T-cell (primary cell): Measurements from ENCODE around the gene DDA1. TPM values are rescaled to one million over a fixed set of nuclear protein-coding genes. Genes with fewer than 3 reads are reported as not detected.

Source experiments
- ATAC-seq, 4 experiments: fragments of 200-7000 bp in 3 of 4; fragments of 150-1000 bp in 1 of 4; cut with Tn5 transposase; replicated peaks in 1 of 4; 1 replicate in 3 of 4; 2 replicates in 1 of 4; pipeline ENCODE4 v1.10.0; 2021; ENCODE audit warnings: moderate library complexity in 3 of 4, mild to moderate bottlenecking in 2 of 4, moderate number of reproducible peaks in 1 of 4
- CTCF ChIA-PET, 2 donors: fragments of 300-600 bp; sonication (Branson Sonifier 250); formaldehyde crosslinking; loops; one replicate each; lab custom pipeline; 2022; ENCODE audit warnings: antibody characterized with exemption in 2 of 2; lab: Charles Lee
- POLR2A ChIA-PET, 2 donors: fragments of 300-600 bp; sonication (Branson Sonifier 250); formaldehyde crosslinking; loops; one replicate each; lab custom pipeline; 2022; ENCODE audit warnings: antibody characterized with exemption in 2 of 2; lab: Charles Lee
- DNase-seq, 35 experiments: peaks; one replicate each; pipeline versions ENCODE4 v3.0.0 to v3.0.0-alpha.2; 2013 to 2023
- H3K27ac ChIP-seq: one replicate; pipeline ENCODE4 v1.5.1; 2013; ENCODE audit warnings: low read length
- H3K27me3 ChIP-seq, 2 experiments: replicated peaks in 1 of 2; 1 replicate in 1 of 2; 2 replicates in 1 of 2; pipeline versions ENCODE4 v1.6.1 to v1.7.0; 2013; ENCODE audit warnings: low read length in 1 of 2, mixed read lengths in 1 of 2; ENCODE audit not compliant: control insufficient read depth in 2 of 2, insufficient read depth in 2 of 2; ENCODE audit errors: extremely low read depth in 1 of 2
- H3K36me3 ChIP-seq, 2 donors: 1 replicate in 1 of 2; 2 replicates in 1 of 2; pipeline versions ENCODE4 v1.6.1 to v1.7.0; 2013; ENCODE audit warnings: low read length in 1 of 2; ENCODE audit not compliant: control insufficient read depth in 2 of 2, insufficient read depth in 1 of 2; ENCODE audit errors: extremely low read depth in 1 of 2
- H3K4me1 ChIP-seq, 2 experiments: 1 replicate in 1 of 2; 2 replicates in 1 of 2; pipeline versions ENCODE4 v1.6.1 to v1.7.0; 2013; ENCODE audit warnings: low read length in 2 of 2, mixed read lengths in 1 of 2; ENCODE audit not compliant: insufficient read depth in 2 of 2, control insufficient read depth in 1 of 2; ENCODE audit errors: extremely low read depth in 1 of 2
- H3K4me3 ChIP-seq, 2 donors: 1 replicate in 1 of 2; 2 replicates in 1 of 2; pipeline versions ENCODE4 v1.5.1 to v1.7.0; 2013; ENCODE audit warnings: mild to moderate bottlenecking in 2 of 2, low read length in 1 of 2, moderate library complexity in 1 of 2; ENCODE audit not compliant: control insufficient read depth in 1 of 2; ENCODE audit errors: extremely low read depth in 1 of 2
- H3K9me3 ChIP-seq: 2 replicates; pipeline ENCODE4 v1.7.0; 2013
- H3K27ac Mint-ChIP-seq, 2 donors: one replicate each; pipeline ENCODE4 v1.8.0; 2020 to 2021; ENCODE audit warnings: mild to moderate bottlenecking in 2 of 2, mixed read lengths in 2 of 2
- H3K27me3 Mint-ChIP-seq, 2 donors: one replicate each; pipeline ENCODE4 v1.8.0; 2021 to 2022; ENCODE audit warnings: mixed read lengths in 2 of 2
- H3K36me3 Mint-ChIP-seq: one replicate; pipeline ENCODE4 v1.8.0; 2021; ENCODE audit warnings: mixed read lengths
- H3K4me1 Mint-ChIP-seq, 3 donors: one replicate each; pipeline ENCODE4 v1.8.0; 2020 to 2022; ENCODE audit warnings: mixed read lengths in 3 of 3, mild to moderate bottlenecking in 1 of 3
- H3K4me3 Mint-ChIP-seq, 3 donors: one replicate each; pipeline ENCODE4 v1.8.0; 2020 to 2022; ENCODE audit warnings: mild to moderate bottlenecking in 3 of 3, mixed read lengths in 3 of 3, moderate library complexity in 3 of 3
- H3K9me3 Mint-ChIP-seq, 3 donors: one replicate each; pipeline ENCODE4 v1.8.0; 2020 to 2022; ENCODE audit warnings: mixed read lengths in 3 of 3
- WGBS: methylation state at CpG from one replicate; pipeline ENCODE4 v1.1.5; 2013; ENCODE audit warnings: missing lambda C conversion rate; ENCODE audit not compliant: insufficient coverage; 5-methylcytosine and 5-hydroxymethylcytosine counted together
- total RNA-seq, 35 experiments: library from RNA in 6 of 35; stranded (reverse) in 6 of 35; fragments of 120-200 nt in 1 of 35; gene quantifications; one replicate each; pipeline versions ENCODE4 v1.2.1 to v1.2.4 and lab custom pipeline; 2013 to 2026

Gene DDA1
- total RNA-seq, 5 donors from 2014 or later (not counting 1 experiment from before 2014, with no cell fraction given) = 37.3 to 51.7 (median 42.0) TPM

DNA sequence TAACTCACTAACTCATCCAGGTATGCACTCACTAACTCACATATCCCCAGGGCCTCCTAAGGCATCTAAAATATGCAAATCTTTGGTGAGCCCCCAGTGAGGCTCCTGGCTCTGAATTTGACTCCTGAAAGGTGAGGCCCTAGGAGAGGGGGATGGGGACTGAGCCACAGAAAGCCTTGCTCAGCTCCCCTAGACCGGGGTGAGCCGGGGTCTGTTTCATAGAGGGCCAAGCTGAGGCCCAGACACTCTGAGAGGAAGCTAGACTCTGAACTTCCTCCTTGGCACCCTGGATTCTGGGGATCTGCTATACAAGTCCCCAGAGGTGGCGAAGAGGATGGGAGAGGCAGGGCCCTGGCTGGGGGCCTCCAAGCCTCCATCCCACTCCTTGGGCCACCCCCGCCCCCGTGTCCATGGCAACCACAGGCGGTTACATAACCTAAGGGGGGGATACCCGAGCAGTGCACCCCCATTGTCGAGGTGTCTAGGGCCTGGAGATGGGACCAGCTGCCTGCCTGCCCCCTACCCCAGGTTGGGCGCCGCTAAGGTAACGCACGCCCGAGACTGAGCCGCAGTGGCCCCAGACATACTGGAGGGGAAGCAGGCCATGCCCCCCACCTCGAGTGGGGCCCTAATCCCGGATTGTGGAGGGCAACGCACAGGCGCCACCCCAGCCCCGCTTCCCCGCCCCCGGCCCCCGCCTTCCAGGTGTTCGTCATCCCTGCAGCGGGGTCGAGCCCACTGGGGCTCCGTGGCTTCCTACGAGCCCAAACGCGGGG lies 6.8 kb upstream of the DDA1 start:
- ATAC-seq (peak; percentile 3 to 9 (median 6)), DNase-seq (peak in 11 of 35 experiments; percentile 17 to 44 (median 28))
- H3K4me3 Mint-ChIP-seq = peak overlapping the region; percentile 70 to 80 (median 74)
- Histone ChIP-seq H3K27ac (peak overlapping the region; percentile 53), H3K9me3 (no peaks in the 10 kb centered on the region), H3K4me1 (peaks cover 2 to 49% of the 10 kb centered on the region in 2 experiments), H3K36me3 (no peaks in the 10 kb centered on the region), H3K27me3 (no peaks in the 10 kb centered on the region), H3K4me3 (peak overlapping the region; percentile 62 to 72)
- no peaks in the 10 kb centered on the region for H3K9me3 Mint-ChIP-seq
- H3K36me3 Mint-ChIP-seq = peaks cover 5% of the 10 kb centered on the region
- 23% methylated on average over 23 of the region's 29 CpGs for WGBS
- peak overlapping the region; percentile 19 to 68 for H3K27ac Mint-ChIP-seq
- POLR2A ChIA-PET = no interaction called here
- peaks cover 23 to 40% (median 30%) of the 10 kb centered on the region in 3 donors for H3K4me1 Mint-ChIP-seq
- CTCF ChIA-PET = interaction anchor here in 1 of 2 donors (0.5 to 1.3 kb wide), 3 partner anchors 30 to 1239 kb away, joined by 3 read pairs; no protein-coding TSS in a partner anchor
- no peaks in the 10 kb centered on the region for H3K27me3 Mint-ChIP-seq

DNA sequence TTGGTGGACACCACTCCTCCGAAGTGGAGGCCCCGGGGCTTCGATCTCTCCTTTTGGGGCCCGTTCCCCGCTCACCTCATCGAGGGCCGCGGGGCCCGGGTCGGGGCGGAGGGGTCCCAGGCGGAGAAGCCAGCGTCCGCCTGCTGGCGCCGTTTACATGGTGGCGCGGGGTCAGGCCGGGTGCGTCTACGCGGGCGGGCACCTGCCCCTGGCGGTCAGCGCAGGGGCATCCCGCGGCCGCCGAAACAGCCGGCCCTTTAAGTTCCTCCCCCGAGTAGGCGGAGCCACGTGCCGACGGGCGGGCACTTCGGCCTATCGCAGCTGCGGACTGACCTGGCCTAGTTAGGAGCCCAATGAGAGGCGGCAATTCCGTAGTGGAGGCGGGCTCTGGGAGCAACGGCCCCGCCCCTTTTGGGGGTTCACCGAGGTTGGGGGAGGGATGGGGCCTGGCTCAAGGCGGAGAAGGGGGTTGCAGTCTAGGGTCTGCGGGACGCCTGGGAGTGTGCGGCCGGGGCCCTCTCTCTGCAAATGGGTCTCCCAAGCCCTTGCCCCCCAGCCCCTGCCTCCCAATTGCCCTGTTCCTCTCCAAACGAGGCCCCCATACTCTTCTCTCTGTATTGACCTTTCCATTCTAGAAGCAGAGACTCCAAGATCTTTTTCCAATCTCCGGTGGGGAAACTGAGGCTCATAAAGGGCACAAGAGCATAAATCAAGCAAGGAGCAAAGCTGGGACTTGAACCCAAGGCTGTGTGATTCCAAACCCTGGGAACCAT lies 6.0 kb upstream of the DDA1 start, which contains the start of gene ABHD8:
TSS of gene ABHD8 (minus strand) at position 259 of the 773 bp plus-strand sequence. CDS start 1,809 bp downstream, outside the sequence.
- H3K4me3 Mint-ChIP-seq = peak within 1 kb of the TSS; percentile 70 to 89 (median 80)
- ATAC-seq (peak; percentile 75 to 78 (median 78)), DNase-seq (peak; percentile 82 to 95 (median 90))
- H3K36me3 Mint-ChIP-seq = peaks cover 1% of the 10 kb centered on the region
- WGBS = 2% methylated on average over 44 of the region's 52 CpGs
- H3K4me1 Mint-ChIP-seq = peaks cover 30 to 45% (median 36%) of the 10 kb centered on the region in 3 donors
- ChIA-PET CTCF (interaction anchor here in 1 of 2 donors (0.5 to 1.3 kb wide), 4 partner anchors 30 to 1240 kb away, joined by 3 read pairs; no protein-coding TSS in a partner anchor), POLR2A (interaction anchor here in 1 of 2 donors (1.0 kb wide), 1 partner anchor 10 kb away, joined by 4 read pairs; no protein-coding TSS in a partner anchor)
- H3K27me3 ChIP-seq = no peaks in the 10 kb centered on the region
- H3K9me3 ChIP-seq = no peaks in the 10 kb centered on the region
- H3K4me3 ChIP-seq = peak within 1 kb of the TSS; percentile 62 to 72
- H3K9me3 Mint-ChIP-seq = no peaks in the 10 kb centered on the region
- peak within 1 kb of the TSS; percentile 56 for H3K27ac ChIP-seq
- peak within 1 kb of the TSS; percentile 69 to 71 for H3K27ac Mint-ChIP-seq
- no peaks in the 10 kb centered on the region for H3K27me3 Mint-ChIP-seq
- H3K36me3 ChIP-seq = no peaks in the 10 kb centered on the region
- peaks cover 2 to 49% of the 10 kb centered on the region in 2 experiments for H3K4me1 ChIP-seq

DNA sequence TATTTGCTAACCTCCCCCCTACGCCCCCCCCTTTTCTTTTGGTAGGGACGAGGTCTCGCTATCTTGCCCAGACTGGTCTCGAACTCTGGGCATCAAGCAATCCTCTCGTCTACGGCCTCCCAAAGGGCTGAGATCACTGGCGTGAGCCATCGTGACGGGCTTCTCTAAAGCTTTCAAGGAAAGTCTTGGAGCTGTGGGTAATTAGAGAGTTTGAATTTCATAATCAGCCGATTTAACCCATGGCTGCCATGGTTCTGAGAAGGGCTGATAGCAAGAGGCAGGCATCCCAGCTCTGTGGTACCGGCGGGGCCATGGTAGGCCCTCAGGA lies 5.5 kb upstream of the DDA1 start:
- no peaks in the 10 kb centered on the region for H3K36me3 Mint-ChIP-seq
- no peaks in the 10 kb centered on the region for H3K36me3 ChIP-seq

DNA sequence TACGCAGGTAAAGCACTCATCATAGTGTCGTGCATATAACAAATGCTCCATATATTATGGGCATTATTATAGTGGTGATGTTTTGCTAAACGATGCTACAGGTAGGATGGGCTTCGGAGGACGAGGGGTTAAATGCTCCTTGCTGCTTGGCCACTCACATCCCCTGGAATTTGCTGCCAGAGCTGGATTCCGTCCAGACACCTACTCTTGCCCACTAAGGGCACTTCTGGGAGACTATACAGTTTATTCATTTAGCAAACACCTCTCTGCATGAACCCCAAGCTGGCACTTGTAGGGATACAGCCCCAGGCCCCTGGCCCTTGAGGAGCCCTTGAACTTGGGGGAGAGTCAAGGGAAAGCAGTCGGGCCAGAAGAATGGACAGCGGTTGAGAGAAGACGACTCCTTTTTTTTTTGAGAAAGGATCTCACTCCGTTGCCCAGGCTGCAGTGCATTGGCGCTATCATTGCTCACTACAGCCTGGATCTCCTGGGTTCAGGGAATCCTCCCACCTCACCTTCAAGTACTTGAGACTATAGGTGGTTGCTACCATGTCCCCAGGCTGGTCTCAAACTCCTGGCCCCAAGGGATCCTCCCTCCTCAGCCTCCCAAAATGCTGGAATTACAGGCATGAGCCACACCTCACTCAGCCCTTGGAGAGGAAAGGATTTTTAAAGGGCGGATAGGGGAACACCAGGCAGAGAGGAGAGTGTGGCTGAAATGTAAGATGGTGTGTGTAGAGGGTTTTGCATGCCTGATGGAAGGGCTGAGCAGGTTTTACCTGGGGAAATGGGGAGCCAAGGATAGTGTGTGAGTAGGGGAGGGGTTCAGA lies 4.8 kb upstream of the DDA1 start:
- Histone ChIP-seq H3K9me3 (no peaks in the 10 kb centered on the region), H3K36me3 (no peaks in the 10 kb centered on the region), H3K4me3 (peak overlapping the region in 1 of 2 donors; percentile 67), H3K27me3 (no peaks in the 10 kb centered on the region), H3K27ac (peak overlapping the region; percentile 59), H3K4me1 (peaks cover 2 to 57% of the 10 kb centered on the region in 2 experiments)
- DNase-seq (no peak), ATAC-seq (no peak)
- ChIA-PET POLR2A (interaction anchor here (0.6 to 1.1 kb wide), 2 partner anchors 25 to 38 kb away, joined by 6 to 10 read pairs; partner anchors contain the start of gene BABAM1 (in 1 of the 2)), CTCF (interaction anchor here (0.5 to 1.1 kb wide), 10 partner anchors 7 to 888 kb away, joined by 3 to 10 read pairs (median 4); partner anchors contain the start of genes ANO8 (in 1 of the 2) and MPV17L2 (in 1 of the 2))
- Mint-ChIP-seq H3K27ac (peak overlapping the region; percentile 89 to 94), H3K4me1 (peaks cover 37 to 51% (median 42%) of the 10 kb centered on the region in 3 donors), H3K4me3 (peak overlapping the region; percentile 80 to 89 (median 85)), H3K36me3 (no peaks in the 10 kb centered on the region), H3K9me3 (no peaks in the 10 kb centered on the region), H3K27me3 (no peaks in the 10 kb centered on the region)
- WGBS = 100% methylated on average over 3 of the region's 12 CpGs

More for the DNA sequence above, 5.5 kb upstream of the DDA1 start:
- no peaks in the 10 kb centered on the region for H3K27me3 ChIP-seq
- ChIA-PET POLR2A (interaction anchor here in 1 of 2 donors (1.0 kb wide), 1 partner anchor 9 kb away, joined by 4 read pairs; no protein-coding TSS in a partner anchor), CTCF (interaction anchor here in 1 of 2 donors (0.5 kb wide), 1 partner anchor 234 kb away, joined by 3 read pairs; no protein-coding TSS in a partner anchor)
- H3K4me1 ChIP-seq = peaks cover 2 to 54% of the 10 kb centered on the region in 2 experiments
- DNase-seq (no peak), ATAC-seq (no peak)
- peak overlapping the region; percentile 56 for H3K27ac ChIP-seq
- Mint-ChIP-seq H3K9me3 (no peaks in the 10 kb centered on the region), H3K27me3 (no peaks in the 10 kb centered on the region), H3K4me3 (peak overlapping the region; percentile 70 to 80 (median 74)), H3K27ac (peak overlapping the region; percentile 69 to 71), H3K4me1 (peaks cover 31 to 45% (median 37%) of the 10 kb centered on the region in 3 donors)
- no peak overlapping the region for H3K4me3 ChIP-seq
- no peaks in the 10 kb centered on the region for H3K9me3 ChIP-seq
- 100% methylated on average over 3 of the region's 12 CpGs for WGBS

DNA sequence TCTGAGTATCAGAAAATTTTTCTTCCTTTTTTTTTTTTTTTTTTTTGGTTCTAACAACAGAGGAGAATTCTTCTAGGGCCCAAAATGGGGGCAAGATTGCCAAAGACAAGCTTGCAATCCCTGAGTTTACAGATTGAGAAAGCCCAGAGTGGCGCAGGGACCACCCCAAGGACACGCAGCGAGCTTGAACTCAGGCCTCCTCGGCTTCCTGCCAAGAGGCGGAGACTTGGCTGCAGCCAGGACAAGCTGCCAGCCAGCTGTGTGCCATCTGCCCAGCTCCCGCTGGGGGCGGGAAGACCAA lies 4.2 kb upstream of the DDA1 start:
- 1% methylated on average over 7 of the region's 7 CpGs for WGBS
- ChIA-PET POLR2A (interaction anchor here (0.6 to 1.1 kb wide), 2 partner anchors 25 to 38 kb away, joined by 6 to 10 read pairs; partner anchors contain the start of gene BABAM1 (in 1 of the 2)), CTCF (interaction anchor here (0.6 to 1.1 kb wide), 9 partner anchors 8 to 888 kb away, joined by 3 to 10 read pairs (median 5); partner anchors contain the start of genes ANO8 (in 1 of the 2) and MPV17L2 (in 1 of the 2))
- peak overlapping the region; percentile 59 for H3K27ac ChIP-seq
- peak overlapping the region; percentile 89 to 94 for H3K27ac Mint-ChIP-seq
- no peaks in the 10 kb centered on the region for H3K9me3 Mint-ChIP-seq
- H3K27me3 ChIP-seq = no peaks in the 10 kb centered on the region
- no peaks in the 10 kb centered on the region for H3K27me3 Mint-ChIP-seq
- peaks cover 41 to 52% (median 44%) of the 10 kb centered on the region in 3 donors for H3K4me1 Mint-ChIP-seq
- peak overlapping the region; percentile 80 to 89 (median 85) for H3K4me3 Mint-ChIP-seq
- H3K4me3 ChIP-seq = peak overlapping the region; percentile 67 to 91
- H3K9me3 ChIP-seq = no peaks in the 10 kb centered on the region
- no peaks in the 10 kb centered on the region for H3K36me3 Mint-ChIP-seq
- no peak for DNase-seq
- H3K36me3 ChIP-seq = no peaks in the 10 kb centered on the region
- no peak for ATAC-seq
- peaks cover 2 to 62% of the 10 kb centered on the region in 2 experiments for H3K4me1 ChIP-seq
